ENCODE data around the gene NFAM1.
A peak's percentile ranks its signal among the peaks of the same experiment; 100 is the strongest.

NFAM1 gene

DNA sequence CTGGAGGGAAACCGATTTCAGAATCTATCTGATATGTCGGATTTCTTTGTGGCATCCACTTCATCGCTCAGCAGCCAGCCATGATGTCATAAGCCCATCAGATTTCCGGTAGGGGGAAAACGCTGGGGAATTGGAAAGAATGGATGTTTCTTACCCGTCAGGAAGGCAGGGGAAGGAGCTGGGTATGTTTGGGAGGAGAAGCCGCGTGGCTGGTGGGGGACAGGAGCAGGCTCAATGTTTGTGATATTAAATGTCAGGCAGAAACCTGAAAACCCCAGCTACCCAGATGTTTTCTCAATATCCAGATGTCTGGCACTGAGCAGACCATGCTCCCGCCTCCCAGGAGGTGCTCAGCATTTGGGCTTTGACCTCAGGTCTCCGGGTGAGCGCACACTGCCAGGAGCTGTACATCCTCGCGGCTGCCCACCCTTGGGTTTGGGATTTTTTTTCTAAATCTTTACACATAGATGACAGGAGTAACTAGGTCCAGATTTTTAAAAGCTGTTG is 67.5 kb downstream of the NFAM1 start:
- Histone ChIP-seq H3K4me3 (ENCODE audit: low read depth in 1 of 5, low read length in 5 of 5) (no peak overlapping the region), H3K27ac (ENCODE audit: low read depth, low read length) (no peak overlapping the region), H3K4me1 (ENCODE audit: control insufficient read depth in 5 of 5, insufficient read depth in 5 of 5, low read length in 5 of 5) (peaks cover 6 to 49% (median 44%) of the 10 kb centered on the region in 5 donors), H3K27me3 (ENCODE audit: control insufficient read depth in 5 of 5, insufficient read depth in 4 of 5, low read length in 5 of 5) (peaks cover 13 to 41% (median 23%) of the 10 kb centered on the region in 5 donors), H3K9me3 (ENCODE audit: control insufficient read depth in 5 of 5, low read length in 5 of 5) (no peaks in the 10 kb centered on the region), H3K9ac (ENCODE audit: low read length in 5 of 5) (peak overlapping the region in 1 of 5 donors; percentile 9), H3K36me3 (ENCODE audit: control insufficient read depth in 5 of 5, insufficient read depth in 5 of 5, low read length in 5 of 5) (no peaks in the 10 kb centered on the region)

GRCh38 chr22:42363892-42364291 is 68.3 kb downstream of the NFAM1 start:
- Histone ChIP-seq H3K9me3 (ENCODE audit: control insufficient read depth in 5 of 5, low read length in 5 of 5) (no peaks in the 10 kb centered on the region), H3K4me1 (ENCODE audit: control insufficient read depth in 5 of 5, insufficient read depth in 5 of 5, low read length in 5 of 5) (peaks cover 2 to 43% (median 38%) of the 10 kb centered on the region in 5 donors), H3K4me3 (ENCODE audit: low read depth in 1 of 5, low read length in 5 of 5) (no peak overlapping the region), H3K9ac (ENCODE audit: low read length in 5 of 5) (no peak overlapping the region), H3K27me3 (ENCODE audit: control insufficient read depth in 5 of 5, insufficient read depth in 4 of 5, low read length in 5 of 5) (peaks cover 13 to 44% (median 23%) of the 10 kb centered on the region in 5 donors), H3K27ac (ENCODE audit: low read depth, low read length) (no peak overlapping the region), H3K36me3 (ENCODE audit: control insufficient read depth in 5 of 5, insufficient read depth in 5 of 5, low read length in 5 of 5) (no peaks in the 10 kb centered on the region)

- H3K9me3 ChIP-seq (ENCODE audit: control insufficient read depth in 5 of 5, low read length in 5 of 5), result no peaks in the 10 kb centered on the region
- peaks cover 13 to 43% (median 17%) of the 10 kb centered on the region in 5 donors for H3K27me3 ChIP-seq (ENCODE audit: control insufficient read depth in 5 of 5, insufficient read depth in 4 of 5, low read length in 5 of 5)
- H3K4me1 ChIP-seq (ENCODE audit: control insufficient read depth in 5 of 5, insufficient read depth in 5 of 5, low read length in 5 of 5), result peaks cover 2 to 19% (median 17%) of the 10 kb centered on the region in 5 donors
- H3K4me3 ChIP-seq (ENCODE audit: low read depth in 1 of 5, low read length in 5 of 5), result no peak overlapping the region
- no peaks in the 10 kb centered on the region for H3K36me3 ChIP-seq (ENCODE audit: control insufficient read depth in 5 of 5, insufficient read depth in 5 of 5, low read length in 5 of 5)
- H3K27ac ChIP-seq (ENCODE audit: low read depth, low read length), result no peak overlapping the region
- no peak overlapping the region for H3K9ac ChIP-seq (ENCODE audit: low read length in 5 of 5)
Observed at GRCh38 chr22:42361523-42361922, 70.7 kb downstream of the NFAM1 start.

- H3K9me3 ChIP-seq (ENCODE audit: control insufficient read depth in 5 of 5, low read length in 5 of 5), result no peaks in the 10 kb centered on the region
- peaks cover 0 to 10% (median 8%) of the 10 kb centered on the region in 5 donors for H3K4me1 ChIP-seq (ENCODE audit: control insufficient read depth in 5 of 5, insufficient read depth in 5 of 5, low read length in 5 of 5)
- H3K4me3 ChIP-seq (ENCODE audit: low read depth in 1 of 5, low read length in 5 of 5), result no peak overlapping the region
- H3K36me3 ChIP-seq (ENCODE audit: control insufficient read depth in 5 of 5, insufficient read depth in 5 of 5, low read length in 5 of 5), result no peaks in the 10 kb centered on the region
- peaks cover 11 to 39% (median 17%) of the 10 kb centered on the region in 5 donors for H3K27me3 ChIP-seq (ENCODE audit: control insufficient read depth in 5 of 5, insufficient read depth in 4 of 5, low read length in 5 of 5)
- no peak overlapping the region for H3K9ac ChIP-seq (ENCODE audit: low read length in 5 of 5)
- H3K27ac ChIP-seq (ENCODE audit: low read depth, low read length), result no peak overlapping the region
Observed at GRCh38 chr22:42360348-42360747, 71.9 kb downstream of the NFAM1 start.

- Histone ChIP-seq H3K36me3 (ENCODE audit: control insufficient read depth in 5 of 5, insufficient read depth in 5 of 5, low read length in 5 of 5) (no peaks in the 10 kb centered on the region), H3K4me1 (ENCODE audit: control insufficient read depth in 5 of 5, insufficient read depth in 5 of 5, low read length in 5 of 5) (peaks cover 0 to 2% (median 0%) of the 10 kb centered on the region in 5 donors), H3K4me3 (ENCODE audit: low read depth in 1 of 5, low read length in 5 of 5) (no peak overlapping the region), H3K9ac (ENCODE audit: low read length in 5 of 5) (no peak overlapping the region), H3K9me3 (ENCODE audit: control insufficient read depth in 5 of 5, low read length in 5 of 5) (no peaks in the 10 kb centered on the region), H3K27ac (ENCODE audit: low read depth, low read length) (no peak overlapping the region), H3K27me3 (ENCODE audit: control insufficient read depth in 5 of 5, insufficient read depth in 4 of 5, low read length in 5 of 5) (peaks cover 8 to 32% (median 13%) of the 10 kb centered on the region in 5 donors)
Observed at GRCh38 chr22:42358643-42359558, 73.3 kb downstream of the NFAM1 start.

DNA sequence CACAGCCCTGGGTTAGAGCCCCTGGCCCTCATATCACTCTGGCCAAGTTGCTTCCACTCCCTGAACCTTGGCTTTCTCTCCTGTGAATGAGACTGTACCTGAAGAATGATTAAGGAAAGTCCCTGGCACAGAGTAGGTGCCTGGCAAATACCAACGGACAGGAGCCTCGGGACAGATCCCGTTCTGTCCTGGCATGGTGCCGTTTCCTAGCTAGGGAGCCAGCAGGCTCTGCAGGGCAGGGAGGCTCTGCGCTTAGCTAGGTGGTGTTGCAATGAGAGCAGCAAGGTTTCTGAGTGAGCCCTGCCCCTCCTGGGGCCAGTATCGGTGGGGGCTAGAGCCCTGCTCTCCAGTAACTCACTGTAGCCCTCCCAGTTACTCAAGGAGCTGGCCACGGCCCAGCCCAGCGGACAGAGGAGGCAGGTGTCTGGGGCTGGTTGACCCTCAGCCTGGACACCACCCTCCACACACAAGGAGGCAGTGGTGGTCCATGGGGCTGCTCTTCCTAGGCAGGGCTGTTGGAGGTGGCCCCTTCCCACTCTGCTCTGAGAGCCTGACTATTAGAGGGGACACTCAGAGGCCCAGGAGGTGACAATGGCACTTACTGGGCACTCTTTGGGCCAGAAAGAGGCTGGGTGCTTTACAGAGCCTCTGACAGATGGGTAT is 74.4 kb downstream of the NFAM1 start:
- no peak overlapping the region for H3K4me3 ChIP-seq (ENCODE audit: low read depth in 1 of 5, low read length in 5 of 5)
- H3K36me3 ChIP-seq (ENCODE audit: control insufficient read depth in 5 of 5, insufficient read depth in 5 of 5, low read length in 5 of 5), result no peaks in the 10 kb centered on the region
- H3K4me1 ChIP-seq (ENCODE audit: control insufficient read depth in 5 of 5, insufficient read depth in 5 of 5, low read length in 5 of 5), result peaks cover 0 to 2% (median 0%) of the 10 kb centered on the region in 5 donors
- H3K27me3 ChIP-seq (ENCODE audit: control insufficient read depth in 5 of 5, insufficient read depth in 4 of 5, low read length in 5 of 5), result peaks cover 3 to 27% (median 12%) of the 10 kb centered on the region in 5 donors
- H3K9me3 ChIP-seq (ENCODE audit: control insufficient read depth in 5 of 5, low read length in 5 of 5), result no peaks in the 10 kb centered on the region
- H3K9ac ChIP-seq (ENCODE audit: low read length in 5 of 5), result no peak overlapping the region
- no peak overlapping the region for H3K27ac ChIP-seq (ENCODE audit: low read depth, low read length)

GRCh38 chr22:42357221-42357620 is 75.0 kb downstream of the NFAM1 start:
- no peaks in the 10 kb centered on the region for H3K36me3 ChIP-seq (ENCODE audit: control insufficient read depth in 5 of 5, insufficient read depth in 5 of 5, low read length in 5 of 5)
- no peak overlapping the region for H3K27ac ChIP-seq (ENCODE audit: low read depth, low read length)
- H3K9ac ChIP-seq (ENCODE audit: low read length in 5 of 5), result no peak overlapping the region
- H3K27me3 ChIP-seq (ENCODE audit: control insufficient read depth in 5 of 5, insufficient read depth in 4 of 5, low read length in 5 of 5), result peaks cover 3 to 22% (median 8%) of the 10 kb centered on the region in 5 donors
- no peak overlapping the region for H3K4me3 ChIP-seq (ENCODE audit: low read depth in 1 of 5, low read length in 5 of 5)
- H3K4me1 ChIP-seq (ENCODE audit: control insufficient read depth in 5 of 5, insufficient read depth in 5 of 5, low read length in 5 of 5), result peaks cover 0 to 2% (median 0%) of the 10 kb centered on the region in 5 donors
- H3K9me3 ChIP-seq (ENCODE audit: control insufficient read depth in 5 of 5, low read length in 5 of 5), result no peaks in the 10 kb centered on the region

GRCh38 chr22:42356533-42356932 is 75.7 kb downstream of the NFAM1 start:
- H3K9me3 ChIP-seq (ENCODE audit: control insufficient read depth in 5 of 5, low read length in 5 of 5), result no peaks in the 10 kb centered on the region
- no peak overlapping the region for H3K27ac ChIP-seq (ENCODE audit: low read depth, low read length)
- H3K4me3 ChIP-seq (ENCODE audit: low read depth in 1 of 5, low read length in 5 of 5), result no peak overlapping the region
- no peak overlapping the region for H3K9ac ChIP-seq (ENCODE audit: low read length in 5 of 5)
- no peaks in the 10 kb centered on the region for H3K36me3 ChIP-seq (ENCODE audit: control insufficient read depth in 5 of 5, insufficient read depth in 5 of 5, low read length in 5 of 5)
- peaks cover 0 to 2% (median 0%) of the 10 kb centered on the region in 5 donors for H3K4me1 ChIP-seq (ENCODE audit: control insufficient read depth in 5 of 5, insufficient read depth in 5 of 5, low read length in 5 of 5)
- peaks cover 0 to 16% (median 10%) of the 10 kb centered on the region in 5 donors for H3K27me3 ChIP-seq (ENCODE audit: control insufficient read depth in 5 of 5, insufficient read depth in 4 of 5, low read length in 5 of 5)

- H3K4me1 ChIP-seq (ENCODE audit: control insufficient read depth in 5 of 5, insufficient read depth in 5 of 5, low read length in 5 of 5), result peaks cover 0 to 2% (median 0%) of the 10 kb centered on the region in 5 donors
- no peak overlapping the region for H3K27ac ChIP-seq (ENCODE audit: low read depth, low read length)
Observed at GRCh38 chr22:42353883-42354727, 78.1 kb downstream of the NFAM1 start.

More at GRCh38 chr22:42353883-42354727, 78.1 kb downstream of the NFAM1 start:
- H3K36me3 ChIP-seq (ENCODE audit: control insufficient read depth in 5 of 5, insufficient read depth in 5 of 5, low read length in 5 of 5), result no peaks in the 10 kb centered on the region
- H3K27me3 ChIP-seq (ENCODE audit: control insufficient read depth in 5 of 5, insufficient read depth in 4 of 5, low read length in 5 of 5), result peaks cover 0 to 10% (median 9%) of the 10 kb centered on the region in 5 donors
- peaks cover 0 to 5% (median 0%) of the 10 kb centered on the region in 5 donors for H3K9me3 ChIP-seq (ENCODE audit: control insufficient read depth in 5 of 5, low read length in 5 of 5)
- H3K9ac ChIP-seq (ENCODE audit: low read length in 5 of 5), result peak overlapping the region in 1 of 5 donors; percentile 20
- H3K4me3 ChIP-seq (ENCODE audit: low read depth in 1 of 5, low read length in 5 of 5), result no peak overlapping the region
